Suprapubic skin (tissue), 4 donors: Measurements from ENCODE around the gene ENTPD7. TPM values are rescaled to one million over a fixed set of nuclear protein-coding genes. Genes with fewer than 3 reads are reported as not detected.

Source experiments
- DNase-seq, 2 donors: peaks; one replicate each; pipeline ENCODE4 v3.0.0-alpha.2; 2019; ENCODE audit warnings: low spot score in 2 of 2
- H3K27ac ChIP-seq: fragments of 200-600 bp; sonication (generic); one replicate; pipeline ENCODE4 v1.5.1; 2019
- H3K27me3 ChIP-seq: fragments of 200-600 bp; sonication (generic); one replicate; pipeline ENCODE4 v1.5.1; 2019
- H3K36me3 ChIP-seq: fragments of 200-600 bp; sonication (generic); one replicate; pipeline ENCODE4 v1.5.1; 2019
- H3K4me1 ChIP-seq: fragments of 200-600 bp; sonication (generic); one replicate; pipeline ENCODE4 v1.5.1; 2019
- H3K4me3 ChIP-seq: fragments of 200-600 bp; sonication (generic); one replicate; pipeline ENCODE4 v1.5.1; 2019; ENCODE audit warnings: mild to moderate bottlenecking
- H3K9me3 ChIP-seq: fragments of 200-600 bp; sonication (generic); one replicate; pipeline ENCODE4 v1.5.1; 2019
- EP300 ChIP-seq: sonication (generic); formaldehyde crosslinking; IDR thresholded peaks from one replicate; pipeline ENCODE4 v1.6.1; 2017; ENCODE audit warnings: antibody characterized with exemption
- POLR2A ChIP-seq, 2 donors: fragments of 450-650 bp; IDR thresholded peaks; one replicate each; pipeline ENCODE4 v1.6.1; 2017; ENCODE audit warnings: antibody characterized with exemption in 2 of 2, mild to moderate bottlenecking in 2 of 2, moderate library complexity in 2 of 2
- POLR2AphosphoS5 ChIP-seq, 3 donors: sonication (generic); formaldehyde crosslinking; IDR thresholded peaks; one replicate each; pipeline ENCODE4 v1.6.1; 2017; ENCODE audit warnings: antibody characterized with exemption in 3 of 3
- WGBS: methylation state at CpG from one replicate; pipeline ENCODE4 v1.1.5; 2018; 5-methylcytosine and 5-hydroxymethylcytosine counted together
- total RNA-seq, 4 donors: library from RNA; depleted of rRNA; stranded (reverse); fragments of >200 nt; gene quantifications; one replicate each; pipeline ENCODE4 v1.1.0, GENCODE V29; 2016
- TF ChIP-seq, protein P1 (sequence below), 2 donors: fragments of 200-600 bp in 1 of 2; fragments of 450-650 bp in 1 of 2; sonication (generic) in 1 of 2; IDR thresholded peaks; one replicate each; pipeline ENCODE4 v1.5.1; 2016 to 2019; ENCODE audit warnings: antibody characterized with exemption in 2 of 2, mild to moderate bottlenecking in 1 of 2, moderate library complexity in 1 of 2

The ENTPD7 gene
- total RNA-seq, 4 donors from 2014 or later = 9.6 to 13.5 (median 10.0) TPM

DNA sequence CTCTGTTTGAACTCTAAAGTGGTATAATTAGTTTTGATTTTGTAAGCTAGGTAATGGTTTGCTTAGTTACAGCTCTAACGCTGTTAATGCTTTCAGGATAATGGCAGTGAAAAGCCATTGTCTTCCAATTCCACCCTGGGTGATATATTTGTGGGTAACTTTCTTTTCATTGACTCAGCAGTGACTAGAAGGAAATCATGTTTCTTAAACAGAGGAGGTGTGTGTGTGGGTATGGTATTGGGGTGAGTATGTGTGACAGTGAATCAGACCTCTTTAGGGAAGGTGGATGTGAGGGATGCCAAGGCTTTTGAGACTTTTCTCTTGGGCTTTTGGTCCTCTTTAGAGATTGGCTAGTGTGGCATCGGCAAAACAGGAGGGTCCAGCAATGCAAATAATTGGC, 13.6 kb downstream of the ENTPD7 start:
- no peak overlapping the region for H3K4me3 ChIP-seq
- DNase-seq = no peak
- H3K27me3 ChIP-seq = no peaks in the 10 kb centered on the region
- TF ChIP-seq EP300 (no peak), POLR2AphosphoS5 (IDR thresholded peaks at IDR 0.05) (no peak), POLR2A (IDR thresholded peaks at IDR 0.05) (no peak)
- TF ChIP-seq, protein P1, sequence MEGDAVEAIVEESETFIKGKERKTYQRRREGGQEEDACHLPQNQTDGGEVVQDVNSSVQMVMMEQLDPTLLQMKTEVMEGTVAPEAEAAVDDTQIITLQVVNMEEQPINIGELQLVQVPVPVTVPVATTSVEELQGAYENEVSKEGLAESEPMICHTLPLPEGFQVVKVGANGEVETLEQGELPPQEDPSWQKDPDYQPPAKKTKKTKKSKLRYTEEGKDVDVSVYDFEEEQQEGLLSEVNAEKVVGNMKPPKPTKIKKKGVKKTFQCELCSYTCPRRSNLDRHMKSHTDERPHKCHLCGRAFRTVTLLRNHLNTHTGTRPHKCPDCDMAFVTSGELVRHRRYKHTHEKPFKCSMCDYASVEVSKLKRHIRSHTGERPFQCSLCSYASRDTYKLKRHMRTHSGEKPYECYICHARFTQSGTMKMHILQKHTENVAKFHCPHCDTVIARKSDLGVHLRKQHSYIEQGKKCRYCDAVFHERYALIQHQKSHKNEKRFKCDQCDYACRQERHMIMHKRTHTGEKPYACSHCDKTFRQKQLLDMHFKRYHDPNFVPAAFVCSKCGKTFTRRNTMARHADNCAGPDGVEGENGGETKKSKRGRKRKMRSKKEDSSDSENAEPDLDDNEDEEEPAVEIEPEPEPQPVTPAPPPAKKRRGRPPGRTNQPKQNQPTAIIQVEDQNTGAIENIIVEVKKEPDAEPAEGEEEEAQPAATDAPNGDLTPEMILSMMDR (IDR thresholded peaks at IDR 0.05) = no peak
- no peaks in the 10 kb centered on the region for H3K9me3 ChIP-seq
- H3K4me1 ChIP-seq = no peaks in the 10 kb centered on the region
- no peak overlapping the region for H3K27ac ChIP-seq
- WGBS = 95% methylated on average over 2 of the region's 2 CpGs
- H3K36me3 ChIP-seq = peaks cover 15% of the 10 kb centered on the region

DNA sequence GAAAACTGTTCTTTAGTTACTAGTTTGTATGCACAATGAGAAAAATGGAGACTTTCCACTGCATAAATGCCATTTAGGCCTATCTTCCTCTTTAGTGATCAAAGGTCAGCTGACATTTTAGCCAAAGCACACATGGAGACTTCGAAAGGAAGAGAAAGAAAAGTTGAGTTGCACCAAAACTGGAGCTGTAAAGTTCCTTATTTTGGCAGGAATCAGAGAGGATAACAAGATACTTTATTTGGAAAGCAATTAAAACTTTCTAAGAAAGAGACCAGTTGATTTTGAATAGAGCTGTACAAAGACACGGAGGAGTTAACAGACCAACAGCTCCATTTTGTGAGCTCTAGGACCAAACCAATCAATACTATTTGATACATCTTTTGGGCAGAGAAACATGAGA, 14.2 kb downstream of the ENTPD7 start:
- no peaks in the 10 kb centered on the region for H3K27me3 ChIP-seq
- TF ChIP-seq EP300 (no peak), POLR2AphosphoS5 (IDR thresholded peaks at IDR 0.05) (no peak), POLR2A (IDR thresholded peaks at IDR 0.05) (no peak)
- TF ChIP-seq, protein P1 (IDR thresholded peaks at IDR 0.05) = no peak
- H3K4me1 ChIP-seq = no peaks in the 10 kb centered on the region
- peaks cover 15% of the 10 kb centered on the region for H3K36me3 ChIP-seq
- no peak overlapping the region for H3K27ac ChIP-seq
- no peak overlapping the region for H3K4me3 ChIP-seq
- H3K9me3 ChIP-seq = no peaks in the 10 kb centered on the region
- DNase-seq = no peak
- 50% methylated on average over 2 of the region's 2 CpGs for WGBS

- Histone ChIP-seq H3K4me1 (no peaks in the 10 kb centered on the region), H3K27me3 (no peaks in the 10 kb centered on the region), H3K36me3 (peaks cover 18% of the 10 kb centered on the region), H3K27ac (no peak overlapping the region), H3K4me3 (no peak overlapping the region), H3K9me3 (no peaks in the 10 kb centered on the region)
- 85% methylated on average over 1 of the region's 1 CpG for WGBS
- no peak for DNase-seq
- TF ChIP-seq POLR2AphosphoS5 (IDR thresholded peaks at IDR 0.05) = no peak
- no peak for TF ChIP-seq EP300
- TF ChIP-seq, protein P1 (IDR thresholded peaks at IDR 0.05) = no peak
- TF ChIP-seq POLR2A (IDR thresholded peaks at IDR 0.05) = no peak
Observed at GRCh38 chr10:99674762-99675161, 15.5 kb downstream of the ENTPD7 start.

GRCh38 chr10:99676426-99676825, 17.1 kb downstream of the ENTPD7 start:
- peaks cover 5% of the 10 kb centered on the region for H3K4me1 ChIP-seq
- TF ChIP-seq POLR2A (IDR thresholded peaks at IDR 0.05) (no peak), POLR2AphosphoS5 (IDR thresholded peaks at IDR 0.05) (no peak), EP300 (no peak)
- TF ChIP-seq, protein P1 (IDR thresholded peaks at IDR 0.05) = no peak
- H3K4me3 ChIP-seq = no peak overlapping the region
- no peak for DNase-seq
- no peaks in the 10 kb centered on the region for H3K27me3 ChIP-seq
- no peak overlapping the region for H3K27ac ChIP-seq
- no peaks in the 10 kb centered on the region for H3K9me3 ChIP-seq
- H3K36me3 ChIP-seq = peaks cover 19% of the 10 kb centered on the region

DNA sequence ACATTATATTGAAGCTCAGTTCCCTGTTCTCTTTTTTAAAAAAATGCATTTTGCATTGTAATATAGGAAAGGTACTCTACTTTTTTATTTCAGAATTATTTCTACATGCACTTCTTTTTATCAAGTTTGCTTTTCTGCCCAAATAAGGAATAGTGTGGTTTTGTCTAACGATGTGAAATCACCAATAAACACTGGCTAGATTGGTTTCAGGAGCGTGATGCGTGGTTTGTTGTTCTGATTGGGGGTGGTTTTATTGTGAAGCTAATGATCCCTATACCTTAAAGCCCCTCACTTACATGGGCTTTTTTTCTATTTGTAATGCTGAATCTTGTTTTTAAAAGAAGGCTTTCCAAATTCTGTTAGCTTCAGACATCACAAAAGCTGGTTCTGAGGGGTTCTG, 17.6 kb downstream of the ENTPD7 start:
- H3K4me3 ChIP-seq = no peak overlapping the region
- H3K36me3 ChIP-seq = peaks cover 19% of the 10 kb centered on the region
- peaks cover 9% of the 10 kb centered on the region for H3K4me1 ChIP-seq
- H3K9me3 ChIP-seq = no peaks in the 10 kb centered on the region
- H3K27me3 ChIP-seq = no peaks in the 10 kb centered on the region
- 83% methylated on average over 3 of the region's 3 CpGs for WGBS
- no peak for TF ChIP-seq POLR2AphosphoS5 (IDR thresholded peaks at IDR 0.05)
- no peak for TF ChIP-seq POLR2A (IDR thresholded peaks at IDR 0.05)
- TF ChIP-seq, protein P1 (IDR thresholded peaks at IDR 0.05) = no peak
- TF ChIP-seq EP300 = no peak
- no peak for DNase-seq
- H3K27ac ChIP-seq = no peak overlapping the region
